Activated naive CD8-positive, alpha-beta T cell treated with anti-CD3 and anti-CD28 coated beads for 36 hours (primary cell): ENCODE measurements around the gene CARD11. TPM values are rescaled to one million over a fixed set of nuclear protein-coding genes. Genes with fewer than 3 reads are reported as not detected.

ENCODE experiments used
- DNase-seq: peaks from one replicate; pipeline ENCODE4 v3.0.0; 2021
- H3K27ac Mint-ChIP-seq: one replicate; pipeline ENCODE4 v1.8.0; 2022; ENCODE audit warnings: mild to moderate bottlenecking, moderate library complexity, mixed read lengths
- H3K27me3 Mint-ChIP-seq: one replicate; pipeline ENCODE4 v1.8.0; 2022; ENCODE audit warnings: mild to moderate bottlenecking, mixed read lengths
- H3K36me3 Mint-ChIP-seq: one replicate; pipeline ENCODE4 v1.8.0; 2021; ENCODE audit warnings: mild to moderate bottlenecking, mixed read lengths
- H3K4me1 Mint-ChIP-seq: one replicate; pipeline ENCODE4 v1.8.0; 2021; ENCODE audit warnings: mixed read lengths
- H3K4me3 Mint-ChIP-seq: one replicate; pipeline ENCODE4 v1.8.0; 2022; ENCODE audit warnings: mild to moderate bottlenecking, moderate library complexity, mixed read lengths
- H3K9me3 Mint-ChIP-seq: one replicate; pipeline ENCODE4 v1.8.0; 2022; ENCODE audit warnings: mixed read lengths
- total RNA-seq, 2 experiments: library from RNA; stranded (reverse); gene quantifications; one replicate each; pipeline ENCODE4 v1.2.3, GENCODE V29; 2021

CARD11 gene
- total RNA-seq = 100 to 1,000 TPM; 108 to 111 TPM

DNA sequence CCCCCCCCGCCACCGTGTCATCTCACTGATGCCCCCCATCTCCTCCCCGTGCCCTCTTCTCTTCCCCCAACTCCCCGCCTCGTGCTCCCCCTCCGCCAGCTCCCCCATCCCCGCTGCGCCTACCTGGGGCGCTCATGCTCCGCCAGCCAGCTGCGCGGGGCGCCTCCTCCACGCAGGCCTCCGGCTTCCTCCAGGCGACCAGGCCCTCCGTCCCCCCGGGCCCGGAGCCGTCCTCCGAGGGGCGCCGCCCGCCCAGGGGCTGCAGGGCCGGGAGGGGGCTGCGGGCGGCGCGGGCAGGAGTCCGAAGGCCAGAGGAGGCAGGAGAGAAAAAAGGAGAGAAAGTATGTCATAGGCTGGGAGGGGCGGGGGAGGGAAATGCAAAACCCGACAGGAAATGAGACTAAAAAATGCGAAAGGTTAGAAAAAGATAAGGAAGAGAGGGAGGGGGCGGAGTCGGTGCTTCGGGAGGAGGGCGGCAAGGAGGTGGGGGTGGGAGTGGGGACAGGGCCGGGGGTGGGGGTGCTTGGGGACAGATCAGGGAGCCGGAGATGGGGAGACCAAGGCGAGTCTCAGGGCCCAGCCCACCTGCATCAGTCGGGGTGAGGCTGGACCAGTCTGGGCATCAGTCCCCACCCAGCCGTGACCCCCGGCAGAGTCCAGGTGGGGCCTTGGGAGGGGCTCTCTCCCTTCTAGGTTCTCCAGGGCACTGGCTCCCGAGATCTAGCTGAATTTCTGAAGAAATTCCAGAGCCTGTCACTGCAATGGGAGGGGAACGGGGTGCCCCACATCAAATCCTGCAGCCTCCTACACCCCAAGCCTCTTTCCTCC, at the start of gene CARD11:
Gene CARD11 (minus strand): TSS at position 324 of the 828 bp plus-strand sequence. CDS start 85,361 bp downstream, outside the sequence.
- H3K27ac Mint-ChIP-seq = peak within 1 kb of the TSS; percentile 99
- peaks cover 41% of the 10 kb centered on the region for H3K4me1 Mint-ChIP-seq
- DNase-seq = peak; percentile 68
- peaks cover 35% of the 10 kb centered on the region for H3K36me3 Mint-ChIP-seq
- H3K27me3 Mint-ChIP-seq = no peaks in the 10 kb centered on the region
- H3K9me3 Mint-ChIP-seq = peaks cover 5% of the 10 kb centered on the region
- peak within 1 kb of the TSS; percentile 95 for H3K4me3 Mint-ChIP-seq

DNA sequence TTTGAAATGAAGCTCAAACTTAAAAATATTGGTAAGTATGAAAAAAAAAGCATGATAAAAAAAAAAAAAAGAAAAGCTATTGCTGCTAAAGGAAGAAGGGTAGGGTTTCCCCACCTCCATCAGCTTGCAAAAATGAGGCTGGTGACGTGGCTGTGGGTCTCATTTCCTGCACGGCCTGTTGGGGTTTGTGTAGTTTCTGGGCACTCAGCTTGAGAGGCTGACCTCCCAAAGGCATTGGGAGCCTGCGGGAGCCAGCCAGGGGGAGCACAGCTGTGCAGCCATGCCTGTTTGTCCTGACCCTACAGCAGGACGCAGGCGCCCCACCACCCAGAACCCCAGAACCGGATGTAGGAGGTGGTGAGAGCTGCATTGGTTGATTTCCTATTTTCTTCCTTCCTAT, 48.8 kb upstream of the CARD11 start:
- Mint-ChIP-seq H3K27me3 (no peaks in the 10 kb centered on the region), H3K4me3 (no peak overlapping the region), H3K9me3 (no peaks in the 10 kb centered on the region), H3K27ac (peak overlapping the region; percentile 91), H3K36me3 (peaks cover 5% of the 10 kb centered on the region), H3K4me1 (peaks cover 64% of the 10 kb centered on the region)
- DNase-seq = peak; percentile 78

DNA sequence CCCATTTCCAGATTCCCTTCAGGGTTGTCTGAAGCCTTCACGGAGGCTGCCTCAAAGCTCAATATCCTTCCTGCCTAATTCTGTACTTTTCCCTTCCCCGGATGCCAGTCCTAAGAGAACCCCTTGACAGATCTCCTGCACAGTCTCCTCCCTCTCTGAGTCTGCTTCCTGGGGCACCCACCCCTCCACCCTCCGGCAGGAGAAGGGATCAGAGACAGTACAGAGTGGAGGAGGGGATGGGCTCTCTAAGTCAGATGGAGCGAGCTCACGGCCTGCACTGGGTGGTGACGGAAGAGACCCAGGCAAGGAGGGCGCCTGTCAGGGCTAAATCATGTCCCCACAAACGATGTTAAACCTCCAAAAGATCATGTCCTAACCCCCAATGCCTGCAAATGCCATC, 48.0 kb upstream of the CARD11 start:
- Mint-ChIP-seq H3K27me3 (no peaks in the 10 kb centered on the region), H3K36me3 (peaks cover 4% of the 10 kb centered on the region), H3K27ac (peak overlapping the region; percentile 91), H3K9me3 (no peaks in the 10 kb centered on the region), H3K4me3 (no peak overlapping the region), H3K4me1 (peaks cover 57% of the 10 kb centered on the region)
- DNase-seq = no peak

DNA sequence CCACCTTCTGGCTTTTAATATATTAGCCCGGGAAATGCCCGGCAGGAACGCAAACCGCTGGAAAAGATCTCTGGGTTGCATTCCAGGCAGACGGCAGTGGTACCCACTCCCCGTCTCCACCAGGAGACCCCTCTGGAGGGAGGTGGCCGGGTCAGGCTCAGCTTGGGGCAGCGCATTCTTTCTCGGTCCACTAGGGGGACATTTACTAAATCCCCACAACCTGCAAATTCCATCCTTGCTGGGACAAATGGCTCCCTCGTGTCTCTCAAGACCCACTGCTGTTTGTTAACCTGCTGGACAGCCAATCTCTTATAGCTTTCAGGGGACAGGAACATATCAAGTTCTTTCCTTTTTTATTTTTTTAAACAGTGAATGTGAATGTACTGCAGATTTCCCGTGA, 45.8 kb upstream of the CARD11 start:
- Mint-ChIP-seq H3K27me3 (no peaks in the 10 kb centered on the region), H3K36me3 (no peaks in the 10 kb centered on the region), H3K9me3 (no peaks in the 10 kb centered on the region), H3K4me1 (peaks cover 38% of the 10 kb centered on the region), H3K27ac (no peak overlapping the region), H3K4me3 (no peak overlapping the region)
- no peak for DNase-seq

DNA sequence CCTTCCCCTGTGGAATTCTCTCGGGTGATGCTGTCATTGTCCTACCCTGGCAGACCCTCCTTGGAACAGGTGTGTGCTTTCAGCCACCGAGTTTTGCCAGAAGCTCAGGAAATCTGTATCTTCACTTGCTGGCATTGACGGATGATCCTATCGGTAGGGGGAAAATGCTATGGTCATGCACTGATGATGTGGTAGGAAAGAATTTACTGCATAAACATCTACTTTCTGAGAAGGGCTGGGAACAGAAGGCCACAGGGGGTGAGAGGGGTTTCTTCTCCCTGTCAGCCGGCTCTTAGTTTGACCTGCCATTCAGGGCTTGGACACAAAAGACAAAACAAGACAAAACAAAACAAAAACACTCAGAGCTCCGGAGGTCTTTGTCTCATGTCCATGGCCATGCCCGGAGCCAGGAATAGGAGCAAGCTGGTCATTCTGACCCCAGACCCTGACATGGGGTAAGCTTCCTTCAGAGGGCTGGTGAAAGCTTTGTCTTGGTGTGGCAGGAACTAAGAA, 43.6 kb upstream of the CARD11 start:
- Mint-ChIP-seq H3K4me3 (no peak overlapping the region), H3K27me3 (no peaks in the 10 kb centered on the region), H3K4me1 (peaks cover 24% of the 10 kb centered on the region), H3K9me3 (no peaks in the 10 kb centered on the region), H3K36me3 (no peaks in the 10 kb centered on the region), H3K27ac (no peak overlapping the region)
- no peak for DNase-seq

DNA sequence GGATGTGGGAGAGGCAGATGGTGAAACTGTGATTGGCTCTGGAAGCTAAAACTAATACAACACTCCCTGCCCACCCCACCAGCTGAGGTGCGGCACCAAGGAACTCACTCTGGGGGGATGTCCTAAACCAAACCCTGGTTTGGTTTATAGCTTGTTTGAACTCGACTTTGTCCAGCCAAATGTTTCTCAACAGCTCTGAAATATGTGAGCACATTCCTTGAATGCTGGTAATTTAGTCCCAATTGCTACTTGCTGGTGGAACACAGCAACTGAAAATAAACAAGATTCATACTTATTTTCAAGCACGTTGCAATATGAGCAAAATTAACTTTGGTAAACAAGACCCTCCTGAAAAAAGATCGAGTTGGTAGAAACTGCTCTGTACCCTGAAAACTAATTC, 39.7 kb upstream of the CARD11 start:
- H3K4me3 Mint-ChIP-seq = no peak overlapping the region
- H3K9me3 Mint-ChIP-seq = no peaks in the 10 kb centered on the region
- H3K27me3 Mint-ChIP-seq = no peaks in the 10 kb centered on the region
- H3K36me3 Mint-ChIP-seq = no peaks in the 10 kb centered on the region
- H3K27ac Mint-ChIP-seq = no peak overlapping the region
- DNase-seq = no peak
- peaks cover 4% of the 10 kb centered on the region for H3K4me1 Mint-ChIP-seq

DNA sequence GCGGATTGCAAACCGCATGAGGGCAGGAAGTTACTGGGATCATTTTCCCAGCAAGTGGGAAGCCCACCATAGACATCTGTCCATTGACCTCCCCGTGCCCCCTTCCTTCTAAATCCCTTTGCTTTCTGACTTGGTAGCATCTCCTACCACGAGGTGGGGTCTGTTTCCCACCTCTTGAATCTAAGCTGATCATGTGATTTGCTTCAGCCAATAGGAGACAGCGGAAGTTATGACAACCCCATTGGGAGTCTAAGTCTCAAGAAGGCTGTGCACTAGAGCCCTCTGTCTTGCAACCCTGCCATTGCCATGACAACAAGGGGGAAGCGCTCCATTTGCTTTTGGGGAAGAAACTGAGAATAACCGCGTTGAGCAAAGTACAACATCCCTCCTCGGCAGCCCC, 39.2 kb upstream of the CARD11 start:
- H3K36me3 Mint-ChIP-seq = no peaks in the 10 kb centered on the region
- H3K9me3 Mint-ChIP-seq = no peaks in the 10 kb centered on the region
- DNase-seq = no peak
- no peak overlapping the region for H3K4me3 Mint-ChIP-seq
- H3K4me1 Mint-ChIP-seq = peaks cover 4% of the 10 kb centered on the region
- no peak overlapping the region for H3K27ac Mint-ChIP-seq
- H3K27me3 Mint-ChIP-seq = no peaks in the 10 kb centered on the region

DNA sequence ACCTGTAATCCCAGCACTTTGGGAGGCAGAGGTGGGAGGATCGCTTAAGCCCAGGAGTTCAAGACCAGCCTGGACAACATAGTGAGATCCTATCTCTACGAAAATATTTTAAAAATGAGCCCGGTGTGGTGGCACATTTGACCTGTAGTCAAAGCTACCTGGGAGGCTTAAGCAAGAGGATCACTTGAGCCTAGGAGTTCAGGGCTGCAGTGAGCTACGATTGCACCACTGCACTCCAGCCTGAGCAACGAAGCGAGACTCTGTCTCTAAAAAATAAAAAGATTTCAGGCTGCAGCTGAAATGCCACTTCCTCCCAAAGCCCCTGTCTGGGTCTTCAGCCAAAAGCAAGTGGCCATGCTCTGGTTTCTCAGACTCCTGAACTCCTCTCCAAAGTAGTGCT, 38.7 kb upstream of the CARD11 start:
- Mint-ChIP-seq H3K4me3 (no peak overlapping the region), H3K9me3 (no peaks in the 10 kb centered on the region), H3K27ac (no peak overlapping the region), H3K4me1 (peaks cover 4% of the 10 kb centered on the region), H3K27me3 (no peaks in the 10 kb centered on the region), H3K36me3 (no peaks in the 10 kb centered on the region)
- DNase-seq = no peak

DNA sequence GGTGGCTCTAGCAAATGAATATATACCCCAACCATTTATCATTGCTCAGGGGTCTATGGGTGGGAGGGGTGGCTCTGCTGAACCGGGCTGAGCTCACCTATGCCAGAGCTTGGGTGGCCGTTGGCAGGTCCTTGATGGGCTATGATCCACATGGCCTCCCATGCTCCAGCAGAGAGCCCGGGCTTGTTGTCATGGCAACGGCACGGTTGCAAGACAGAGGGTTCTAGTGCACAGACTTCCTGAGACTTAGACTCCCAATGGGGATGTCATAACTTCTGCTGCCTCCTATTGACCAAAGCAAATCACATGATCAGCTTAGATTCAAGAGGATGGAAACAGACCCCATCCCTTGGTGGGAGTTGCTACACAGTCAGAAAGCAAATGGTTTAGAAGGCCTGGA, 36.4 kb upstream of the CARD11 start:
- no peak overlapping the region for H3K4me3 Mint-ChIP-seq
- H3K27me3 Mint-ChIP-seq = no peaks in the 10 kb centered on the region
- H3K9me3 Mint-ChIP-seq = peaks cover 8% of the 10 kb centered on the region
- H3K27ac Mint-ChIP-seq = no peak overlapping the region
- H3K36me3 Mint-ChIP-seq = no peaks in the 10 kb centered on the region
- H3K4me1 Mint-ChIP-seq = peaks cover 4% of the 10 kb centered on the region
- DNase-seq = no peak

DNA sequence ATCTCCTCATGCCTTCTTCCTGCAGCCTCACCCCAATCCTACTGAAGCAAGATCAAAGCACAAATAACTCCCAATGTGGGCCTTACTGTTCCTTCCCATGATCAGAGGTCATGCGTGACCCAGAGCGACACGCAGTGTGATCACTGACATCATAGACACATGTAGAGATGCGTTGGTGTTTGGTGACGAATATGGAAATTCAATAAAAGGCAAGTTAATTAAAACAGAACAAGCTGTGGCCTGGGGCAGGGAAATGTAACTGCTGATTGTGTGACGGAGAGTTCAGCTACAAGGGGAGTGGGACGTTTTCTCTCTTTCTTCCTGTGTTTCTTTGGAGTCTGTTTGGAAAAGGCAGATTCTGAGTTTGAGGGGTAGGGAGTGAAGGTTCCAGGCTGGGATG, 34.8 kb upstream of the CARD11 start:
- H3K36me3 Mint-ChIP-seq = no peaks in the 10 kb centered on the region
- H3K9me3 Mint-ChIP-seq = peaks cover 8% of the 10 kb centered on the region
- H3K27me3 Mint-ChIP-seq = no peaks in the 10 kb centered on the region
- H3K4me3 Mint-ChIP-seq = no peak overlapping the region
- peaks cover 10% of the 10 kb centered on the region for H3K4me1 Mint-ChIP-seq
- H3K27ac Mint-ChIP-seq = no peak overlapping the region
- DNase-seq = no peak

DNA sequence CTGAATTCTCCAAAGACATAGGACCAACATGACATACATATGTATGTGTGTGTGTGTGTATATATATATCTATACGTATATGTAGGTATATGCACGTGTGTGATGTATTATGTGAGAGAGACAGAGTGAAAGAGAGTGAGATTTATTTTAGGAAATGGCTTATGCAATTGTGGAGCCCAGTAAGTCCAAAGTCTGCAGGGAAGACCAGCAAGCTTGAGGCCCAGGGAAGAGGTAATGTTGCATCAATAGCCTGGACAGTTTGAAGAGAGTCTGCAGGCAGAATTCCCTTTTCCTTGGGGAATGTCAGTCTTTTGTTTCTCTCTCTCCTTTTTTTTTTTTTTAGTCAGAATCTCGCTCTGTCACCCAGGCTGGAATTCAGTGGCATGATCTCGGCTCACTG, 33.0 kb upstream of the CARD11 start:
- Mint-ChIP-seq H3K9me3 (peaks cover 8% of the 10 kb centered on the region), H3K4me1 (peaks cover 9% of the 10 kb centered on the region), H3K27me3 (no peaks in the 10 kb centered on the region), H3K27ac (no peak overlapping the region), H3K4me3 (no peak overlapping the region), H3K36me3 (no peaks in the 10 kb centered on the region)
- DNase-seq = no peak

DNA sequence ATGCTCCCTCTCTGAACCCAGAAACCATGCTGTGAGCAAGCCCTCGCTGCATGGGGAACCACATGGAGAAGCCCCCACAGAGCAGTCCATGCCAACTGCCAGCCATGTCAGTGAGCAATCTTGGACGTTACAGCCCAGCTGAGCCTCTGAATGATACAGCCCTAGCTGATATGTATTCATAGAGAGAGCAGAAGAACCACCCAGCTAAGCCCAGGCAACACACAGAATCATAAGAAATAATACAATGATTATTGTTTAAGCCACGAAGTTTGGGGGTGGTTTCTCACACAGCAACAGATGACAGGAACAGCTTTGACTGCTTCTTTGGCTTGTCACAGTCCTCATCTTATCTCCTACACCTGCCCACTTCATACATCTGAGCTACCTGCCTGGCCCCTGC, 32.5 kb upstream of the CARD11 start:
- no peak overlapping the region for H3K4me3 Mint-ChIP-seq
- peaks cover 12% of the 10 kb centered on the region for H3K9me3 Mint-ChIP-seq
- no peak overlapping the region for H3K27ac Mint-ChIP-seq
- DNase-seq = no peak
- no peaks in the 10 kb centered on the region for H3K27me3 Mint-ChIP-seq
- H3K4me1 Mint-ChIP-seq = peaks cover 11% of the 10 kb centered on the region
- H3K36me3 Mint-ChIP-seq = peaks cover 4% of the 10 kb centered on the region

DNA sequence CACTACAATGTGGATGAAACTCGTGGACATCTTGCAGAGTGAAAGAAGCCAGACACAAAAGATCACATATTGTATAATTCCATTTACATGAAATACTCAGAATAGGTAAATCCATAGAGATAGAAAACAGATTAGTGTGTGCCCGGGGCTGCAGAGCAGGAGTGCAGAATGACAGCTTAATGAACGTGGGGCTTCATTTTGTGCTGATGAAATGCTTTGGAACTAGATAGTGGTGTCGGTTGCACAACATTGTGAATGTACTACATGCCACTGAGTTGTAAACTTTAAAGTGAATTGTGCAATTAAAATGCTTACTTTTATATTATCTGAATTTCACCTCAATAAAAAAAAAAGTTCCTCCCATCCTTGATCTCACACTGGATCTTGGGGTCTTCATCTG, 31.8 kb upstream of the CARD11 start:
- Mint-ChIP-seq H3K36me3 (peaks cover 10% of the 10 kb centered on the region), H3K4me1 (peaks cover 11% of the 10 kb centered on the region), H3K27me3 (no peaks in the 10 kb centered on the region), H3K9me3 (peaks cover 19% of the 10 kb centered on the region), H3K4me3 (no peak overlapping the region), H3K27ac (no peak overlapping the region)
- DNase-seq = no peak

DNA sequence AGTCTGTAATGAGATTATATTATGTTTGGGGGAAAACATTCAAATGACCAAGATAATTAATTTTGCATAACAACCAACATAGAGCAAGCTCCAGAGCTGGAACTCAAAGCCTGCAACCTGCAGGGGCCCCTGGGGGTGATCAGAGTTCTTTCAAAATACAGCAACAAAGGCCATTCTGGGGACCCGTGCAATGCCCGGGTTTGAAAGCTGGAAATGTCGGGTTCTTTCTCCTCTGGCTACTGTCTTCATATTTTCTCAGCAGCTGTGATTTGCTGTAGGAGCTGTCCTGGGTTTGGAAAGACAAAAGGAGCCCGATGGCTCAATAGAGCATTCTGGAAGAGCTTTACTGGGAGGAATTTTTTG, 30.8 kb upstream of the CARD11 start:
- peaks cover 28% of the 10 kb centered on the region for H3K9me3 Mint-ChIP-seq
- peaks cover 19% of the 10 kb centered on the region for H3K4me1 Mint-ChIP-seq
- no peak overlapping the region for H3K4me3 Mint-ChIP-seq
- no peak overlapping the region for H3K27ac Mint-ChIP-seq
- DNase-seq = no peak
- H3K27me3 Mint-ChIP-seq = no peaks in the 10 kb centered on the region
- peaks cover 19% of the 10 kb centered on the region for H3K36me3 Mint-ChIP-seq

DNA sequence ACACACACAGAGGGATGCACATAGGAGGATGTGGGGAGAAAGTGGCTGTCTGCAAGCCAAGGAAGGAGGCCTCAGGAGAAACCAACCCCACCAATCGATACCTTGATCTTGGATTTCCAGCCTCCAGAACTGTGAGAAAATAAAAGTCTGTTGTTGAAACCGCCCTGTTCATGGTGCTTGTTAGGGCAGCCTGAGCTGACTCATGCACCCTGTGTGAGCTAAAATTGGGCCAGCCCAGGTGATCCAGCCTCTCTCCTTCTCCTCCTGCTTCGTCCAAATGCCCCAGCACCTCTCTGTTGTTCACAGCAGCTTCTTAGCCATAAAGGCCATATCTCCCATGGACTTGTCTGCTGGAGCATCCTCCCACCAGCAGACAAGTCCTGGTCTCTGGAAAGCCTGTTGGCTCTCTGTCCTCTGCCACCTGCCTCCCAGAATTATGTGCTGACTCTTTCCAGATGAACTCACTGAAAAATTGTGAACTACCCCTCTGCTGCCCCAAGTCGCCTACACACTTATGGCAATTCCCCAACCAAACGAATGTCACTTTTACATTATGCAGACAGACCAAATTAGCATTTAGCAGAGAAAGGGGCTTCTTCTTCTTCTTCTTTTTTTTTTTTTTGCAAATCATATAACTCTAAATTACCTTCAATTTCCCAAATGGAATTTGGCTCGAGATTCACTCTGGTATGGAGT, 30.2 kb upstream of the CARD11 start:
- no peaks in the 10 kb centered on the region for H3K27me3 Mint-ChIP-seq

More for the DNA sequence above, 30.2 kb upstream of the CARD11 start:
- Mint-ChIP-seq H3K4me3 (no peak overlapping the region), H3K27ac (no peak overlapping the region), H3K4me1 (peaks cover 24% of the 10 kb centered on the region), H3K36me3 (peaks cover 21% of the 10 kb centered on the region), H3K9me3 (peaks cover 30% of the 10 kb centered on the region)
- no peak for DNase-seq
